Measurements from ENCODE around the gene PPP3CA. TPM values are rescaled to one million over a fixed set of nuclear protein-coding genes. Genes with fewer than 3 reads are reported as not detected.

PPP3CA gene
- total RNA-seq, 1 experiment from 2014 or later = 15.5 TPM

DNA sequence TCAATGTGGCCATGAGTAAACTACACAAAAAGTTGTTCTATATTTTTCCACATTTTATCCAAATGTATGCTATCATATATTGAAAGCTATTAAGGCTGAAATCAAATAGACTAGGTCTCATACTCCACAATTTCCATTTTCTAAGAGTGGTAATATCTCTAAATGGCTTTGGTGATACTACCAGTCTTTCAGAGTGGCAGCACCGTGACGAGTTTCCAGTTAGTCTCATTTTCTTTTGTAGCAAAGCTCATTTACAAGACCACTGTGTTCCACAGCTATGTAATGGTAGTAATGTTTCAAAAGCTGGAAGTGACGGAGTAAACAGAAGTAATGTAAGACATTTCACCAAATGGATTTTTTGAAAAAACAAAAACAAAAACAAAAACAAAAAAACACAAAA, 228.2 kb downstream of the PPP3CA start:
- H3K9me2 ChIP-seq (replicated peaks; ENCODE audit: low read length) = no peaks in the 10 kb centered on the region
- DNase-seq (no peak), ATAC-seq (no peak)
- peaks cover 7% of the 10 kb centered on the region for H3F3A ChIP-seq (ENCODE audit: low read length, unreplicated experiment)
- peaks cover 24% of the 10 kb centered on the region for H3K4me1 ChIP-seq (ENCODE audit: insufficient read depth, low read length)
- no peak overlapping the region for H3K4me2 ChIP-seq (ENCODE audit: low read length)
- BruUV-seq (replicated peaks) = no TSS peak
- no peaks in the 10 kb centered on the region for H3K79me2 ChIP-seq (ENCODE audit: low read length)
- no peak overlapping the region for H2AFZ ChIP-seq (ENCODE audit: low read length)
- H3K4me3 ChIP-seq (ENCODE audit: low read length) = no peak overlapping the region
- H3K36me3 ChIP-seq (ENCODE audit: low read depth, low read length) = no peaks in the 10 kb centered on the region
- H3K9ac ChIP-seq (ENCODE audit: low read length) = no peak overlapping the region
- TF ChIP-seq EZH2 (IDR thresholded peaks at IDR 0.05; ENCODE audit: low read length, unreplicated experiment) (no peak), EZH2phosphoT487 (IDR thresholded peaks at IDR 0.05; ENCODE audit: borderline replicate concordance, low read length) (no peak)
- TF ChIP-seq, protein P1, sequence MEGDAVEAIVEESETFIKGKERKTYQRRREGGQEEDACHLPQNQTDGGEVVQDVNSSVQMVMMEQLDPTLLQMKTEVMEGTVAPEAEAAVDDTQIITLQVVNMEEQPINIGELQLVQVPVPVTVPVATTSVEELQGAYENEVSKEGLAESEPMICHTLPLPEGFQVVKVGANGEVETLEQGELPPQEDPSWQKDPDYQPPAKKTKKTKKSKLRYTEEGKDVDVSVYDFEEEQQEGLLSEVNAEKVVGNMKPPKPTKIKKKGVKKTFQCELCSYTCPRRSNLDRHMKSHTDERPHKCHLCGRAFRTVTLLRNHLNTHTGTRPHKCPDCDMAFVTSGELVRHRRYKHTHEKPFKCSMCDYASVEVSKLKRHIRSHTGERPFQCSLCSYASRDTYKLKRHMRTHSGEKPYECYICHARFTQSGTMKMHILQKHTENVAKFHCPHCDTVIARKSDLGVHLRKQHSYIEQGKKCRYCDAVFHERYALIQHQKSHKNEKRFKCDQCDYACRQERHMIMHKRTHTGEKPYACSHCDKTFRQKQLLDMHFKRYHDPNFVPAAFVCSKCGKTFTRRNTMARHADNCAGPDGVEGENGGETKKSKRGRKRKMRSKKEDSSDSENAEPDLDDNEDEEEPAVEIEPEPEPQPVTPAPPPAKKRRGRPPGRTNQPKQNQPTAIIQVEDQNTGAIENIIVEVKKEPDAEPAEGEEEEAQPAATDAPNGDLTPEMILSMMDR (conservative IDR thresholded peaks at IDR 0.05; ENCODE audit: low read depth, low read length) = no peak
- CTCF ChIA-PET = no interaction called here
- no peaks in the 10 kb centered on the region for H3K9me3 ChIP-seq (ENCODE audit: low read length)
- POLR2A ChIA-PET (ENCODE audit: unreplicated experiment) = no interaction called here
- no peaks in the 10 kb centered on the region for H3K27me3 ChIP-seq (ENCODE audit: low read length)
- no peak overlapping the region for H3K27ac ChIP-seq (ENCODE audit: low read length)
- H4K20me1 ChIP-seq (ENCODE audit: low read length) = no peaks in the 10 kb centered on the region
- intact Hi-C loops (cut with micrococcal nuclease) = loop anchor here (5.0 kb wide), 2 partner anchors 38 to 97 kb away; no protein-coding TSS in a partner anchor

DNA sequence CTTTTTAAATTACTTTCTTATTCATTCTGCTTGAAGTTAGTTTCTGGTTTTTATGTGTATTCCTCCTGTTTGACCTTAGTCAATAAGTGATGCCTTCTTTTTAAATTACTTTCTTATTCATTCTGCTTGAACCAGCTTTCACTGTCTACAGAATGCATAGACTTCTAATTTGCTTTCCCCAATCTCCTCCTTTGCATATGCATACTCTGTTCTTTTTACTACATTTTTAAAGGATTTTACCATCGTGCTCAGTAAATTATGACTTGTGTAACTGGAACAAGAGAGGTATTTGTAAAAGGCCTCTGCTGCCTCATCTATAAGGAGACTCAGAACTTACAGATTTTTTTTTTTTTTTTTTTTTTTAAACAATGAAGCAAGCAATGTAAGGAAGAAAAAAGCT, 228.7 kb downstream of the PPP3CA start:
- ChIA-PET POLR2A (ENCODE audit: unreplicated experiment) (no interaction called here), CTCF (no interaction called here)
- H3K79me2 ChIP-seq (ENCODE audit: low read length) = no peaks in the 10 kb centered on the region

DNA sequence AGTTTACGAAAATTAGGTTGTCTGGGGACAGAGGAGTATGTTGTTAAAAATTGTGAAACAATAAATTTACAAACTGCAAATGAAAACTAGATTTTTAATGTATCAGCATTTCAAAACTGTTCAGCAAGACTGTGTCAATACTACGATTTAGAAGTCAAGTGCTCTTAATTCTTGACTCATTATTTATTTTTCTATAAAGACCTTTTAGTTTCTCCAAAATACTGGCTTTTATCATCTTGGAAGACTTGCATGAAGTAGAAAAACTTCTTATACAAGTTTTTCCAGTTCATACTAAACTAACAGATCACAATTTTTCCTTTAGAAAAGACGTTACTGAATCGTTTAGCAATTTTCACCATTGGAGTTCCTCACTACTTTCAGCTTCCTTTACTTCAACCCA, 231.4 kb downstream of the PPP3CA start:
- peak overlapping the region; percentile 89 for H3K4me2 ChIP-seq (ENCODE audit: low read length)
- ChIA-PET POLR2A (ENCODE audit: unreplicated experiment) (interaction anchor here (0.9 kb wide), 1 partner anchor 232 kb away, joined by 8 read pairs; the partner anchor contains the start of gene PPP3CA), CTCF (no interaction called here)
- H3K27me3 ChIP-seq (ENCODE audit: low read length) = no peaks in the 10 kb centered on the region
- H3K9me3 ChIP-seq (ENCODE audit: low read length) = no peaks in the 10 kb centered on the region
- H3K9me2 ChIP-seq (replicated peaks; ENCODE audit: low read length) = no peaks in the 10 kb centered on the region
- intact Hi-C loops (cut with micrococcal nuclease) = loop anchor here (1.0 to 5.0 kb wide), 4 partner anchors 15 to 167 kb away; no protein-coding TSS in a partner anchor
- no peak for TF ChIP-seq EZH2phosphoT487 (IDR thresholded peaks at IDR 0.05; ENCODE audit: borderline replicate concordance, low read length)
- TF ChIP-seq, protein P1 (conservative IDR thresholded peaks at IDR 0.05; ENCODE audit: low read depth, low read length) = no peak
- TF ChIP-seq EZH2 (IDR thresholded peaks at IDR 0.05; ENCODE audit: low read length, unreplicated experiment) = no peak
- H3K36me3 ChIP-seq (ENCODE audit: low read depth, low read length) = no peaks in the 10 kb centered on the region
- H2AFZ ChIP-seq (ENCODE audit: low read length) = no peak overlapping the region
- peak; percentile 20; the same call in 1 of the 2 replicates for ATAC-seq
- peak overlapping the region; percentile 98 for H3K27ac ChIP-seq (ENCODE audit: low read length)
- peak overlapping the region; percentile 59; the same call in 1 of the 2 replicates for H3K4me3 ChIP-seq (ENCODE audit: low read length)
- no peaks in the 10 kb centered on the region for H3K79me2 ChIP-seq (ENCODE audit: low read length)
- H3K4me1 ChIP-seq (ENCODE audit: insufficient read depth, low read length) = peaks cover 27% of the 10 kb centered on the region
- H3F3A ChIP-seq (ENCODE audit: low read length, unreplicated experiment) = peaks cover 7% of the 10 kb centered on the region
- peak overlapping the region; percentile 85 for H3K9ac ChIP-seq (ENCODE audit: low read length)
- H4K20me1 ChIP-seq (ENCODE audit: low read length) = no peaks in the 10 kb centered on the region
- no TSS peak for BruUV-seq (replicated peaks)
- peak; percentile 68 for DNase-seq

More for the DNA sequence above, 228.7 kb downstream of the PPP3CA start:
- no peak overlapping the region for H3K4me3 ChIP-seq (ENCODE audit: low read length)
- H3K4me2 ChIP-seq (ENCODE audit: low read length) = no peak overlapping the region
- H3K36me3 ChIP-seq (ENCODE audit: low read depth, low read length) = no peaks in the 10 kb centered on the region
- H3K9ac ChIP-seq (ENCODE audit: low read length) = no peak overlapping the region
- no TSS peak for BruUV-seq (replicated peaks)
- DNase-seq (no peak), ATAC-seq (no peak)
- H3F3A ChIP-seq (ENCODE audit: low read length, unreplicated experiment) = peaks cover 7% of the 10 kb centered on the region
- H3K9me2 ChIP-seq (replicated peaks; ENCODE audit: low read length) = no peaks in the 10 kb centered on the region
- no peak overlapping the region for H2AFZ ChIP-seq (ENCODE audit: low read length)
- intact Hi-C loops (cut with micrococcal nuclease) = loop anchor here (5.0 kb wide), 2 partner anchors 39 to 96 kb away; no protein-coding TSS in a partner anchor
- H3K4me1 ChIP-seq (ENCODE audit: insufficient read depth, low read length) = peaks cover 27% of the 10 kb centered on the region
- no peaks in the 10 kb centered on the region for H4K20me1 ChIP-seq (ENCODE audit: low read length)
- H3K27me3 ChIP-seq (ENCODE audit: low read length) = no peaks in the 10 kb centered on the region
- H3K27ac ChIP-seq (ENCODE audit: low read length) = no peak overlapping the region
- H3K9me3 ChIP-seq (ENCODE audit: low read length) = no peaks in the 10 kb centered on the region
- no peak for TF ChIP-seq EZH2 (IDR thresholded peaks at IDR 0.05; ENCODE audit: low read length, unreplicated experiment)
- TF ChIP-seq, protein P1 (conservative IDR thresholded peaks at IDR 0.05; ENCODE audit: low read depth, low read length) = no peak
- no peak for TF ChIP-seq EZH2phosphoT487 (IDR thresholded peaks at IDR 0.05; ENCODE audit: borderline replicate concordance, low read length)
